ENCODE data around the gene BRPF1.
"Not testable (repeated sequence)": the region's sequence is repeated elsewhere in the genome, so short reads cannot be mapped to it uniquely, and the experiment has no call there.

The BRPF1 gene

DNA sequence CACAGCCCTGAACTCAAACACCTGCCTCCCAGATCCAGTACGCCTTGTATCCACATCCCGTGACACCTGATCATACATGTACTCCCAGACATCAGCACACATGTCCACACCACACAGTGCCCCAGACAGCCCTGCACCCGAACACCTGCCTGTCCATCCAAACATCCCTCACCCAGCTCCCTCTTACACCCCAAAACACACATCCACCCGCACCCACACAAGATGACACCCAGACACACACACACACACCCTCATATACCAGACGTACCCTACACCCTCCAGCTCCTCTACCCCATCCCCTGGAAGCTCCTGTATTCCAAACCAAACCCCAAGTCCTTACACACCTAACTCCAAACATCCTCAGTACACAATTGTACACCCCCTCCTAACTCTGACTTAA is 37.5 kb downstream of the BRPF1 start:
- no peak for DNase-seq (ENCODE audit: low read depth)

DNA sequence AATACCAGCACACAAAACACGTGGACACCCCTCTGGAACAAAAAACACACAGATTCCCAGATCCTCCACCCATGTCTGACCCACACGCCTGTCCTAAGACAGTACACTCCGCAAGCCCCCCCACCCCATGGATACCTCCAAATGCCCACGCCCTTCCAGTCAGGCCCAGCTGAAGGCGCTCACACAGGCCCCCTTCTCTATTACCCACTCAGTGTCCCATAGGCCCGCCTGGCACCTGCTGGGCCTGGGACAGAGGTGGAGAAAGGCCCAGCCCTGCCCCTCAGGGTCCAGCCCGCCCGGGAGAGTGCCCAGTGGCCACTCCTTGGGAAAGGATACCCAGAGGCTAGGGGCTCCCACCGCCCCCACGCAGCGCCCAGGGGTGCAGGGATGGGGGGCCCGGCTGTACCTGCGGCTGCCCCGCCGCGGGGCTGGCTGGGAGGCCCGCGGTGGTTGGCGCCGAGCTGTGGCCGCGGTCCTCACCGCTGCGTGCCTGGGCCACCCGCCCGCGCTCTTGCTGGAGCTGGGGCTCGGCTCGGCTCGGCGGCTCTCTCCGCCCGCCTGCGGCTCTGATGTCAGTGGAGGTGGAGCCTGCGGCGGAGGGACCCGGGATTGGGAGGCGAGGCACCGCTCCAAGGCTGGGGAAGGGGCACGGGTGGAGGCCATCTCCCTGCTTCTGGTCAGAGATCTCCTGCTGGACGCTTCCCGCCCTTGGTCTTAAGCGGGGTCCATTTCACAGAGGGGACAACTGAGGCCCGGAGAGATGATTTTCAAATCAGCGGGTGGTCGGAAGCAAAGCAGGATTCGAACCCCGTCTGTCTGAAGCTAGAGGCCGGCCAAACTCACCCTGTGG is 38.1 kb downstream of the BRPF1 start, which contains the start of gene CAMK1:
Gene CAMK1 (minus strand): TSS at position 522 of the 850 bp plus-strand sequence. CDS start 2,198 bp downstream, outside the sequence.
- DNase-seq (ENCODE audit: low read depth), result no peak

DNA sequence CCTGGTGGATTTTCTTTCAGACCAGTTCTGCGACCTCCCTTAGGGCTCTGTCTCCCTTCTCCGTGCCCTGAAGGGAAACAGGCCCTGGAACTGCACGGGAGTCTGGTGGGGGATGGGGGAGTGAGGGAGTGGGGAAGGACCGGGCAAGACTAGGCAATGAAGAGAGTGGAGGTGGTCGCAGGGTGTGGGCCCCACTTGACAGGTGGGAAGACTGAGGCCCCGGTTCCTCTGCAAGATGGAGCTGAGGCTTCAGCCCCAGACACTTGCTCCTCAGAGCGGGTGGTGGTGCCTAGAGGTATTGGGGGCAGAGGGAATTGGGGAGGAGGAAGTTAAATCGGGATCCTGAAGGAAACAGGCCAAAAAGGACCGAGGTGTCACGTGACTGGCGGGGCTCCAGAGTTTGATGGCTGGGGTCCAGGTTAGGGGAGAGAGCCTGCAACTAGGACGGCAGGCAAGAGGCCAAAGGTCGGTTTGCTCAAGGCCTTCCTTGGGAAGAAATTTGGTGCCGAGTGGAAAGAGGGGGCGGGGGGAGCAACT is 38.8 kb downstream of the BRPF1 start:
- DNase-seq (ENCODE audit: low read depth), result no peak

DNA sequence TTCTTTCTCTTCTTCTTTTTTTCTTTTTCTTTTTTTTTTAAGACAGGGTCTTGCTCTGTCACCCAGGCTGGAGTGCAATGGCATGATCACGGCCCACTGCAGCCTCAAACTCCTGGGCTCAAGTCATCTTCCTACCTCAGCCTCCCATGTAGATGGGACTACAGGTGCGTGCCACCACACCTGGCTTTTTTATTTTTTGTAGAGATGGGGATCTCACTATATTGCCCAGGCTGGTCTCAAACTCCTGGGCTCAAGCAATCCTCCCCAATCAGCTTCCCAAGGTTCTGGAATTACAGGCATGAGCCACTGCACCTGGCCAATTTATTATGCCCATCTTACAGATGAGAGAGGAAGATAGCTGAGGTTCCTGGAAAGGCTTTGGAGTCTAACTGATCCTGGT is 39.5 kb downstream of the BRPF1 start:
- DNase-seq (ENCODE audit: low read depth), result not testable (repeated sequence)

DNA sequence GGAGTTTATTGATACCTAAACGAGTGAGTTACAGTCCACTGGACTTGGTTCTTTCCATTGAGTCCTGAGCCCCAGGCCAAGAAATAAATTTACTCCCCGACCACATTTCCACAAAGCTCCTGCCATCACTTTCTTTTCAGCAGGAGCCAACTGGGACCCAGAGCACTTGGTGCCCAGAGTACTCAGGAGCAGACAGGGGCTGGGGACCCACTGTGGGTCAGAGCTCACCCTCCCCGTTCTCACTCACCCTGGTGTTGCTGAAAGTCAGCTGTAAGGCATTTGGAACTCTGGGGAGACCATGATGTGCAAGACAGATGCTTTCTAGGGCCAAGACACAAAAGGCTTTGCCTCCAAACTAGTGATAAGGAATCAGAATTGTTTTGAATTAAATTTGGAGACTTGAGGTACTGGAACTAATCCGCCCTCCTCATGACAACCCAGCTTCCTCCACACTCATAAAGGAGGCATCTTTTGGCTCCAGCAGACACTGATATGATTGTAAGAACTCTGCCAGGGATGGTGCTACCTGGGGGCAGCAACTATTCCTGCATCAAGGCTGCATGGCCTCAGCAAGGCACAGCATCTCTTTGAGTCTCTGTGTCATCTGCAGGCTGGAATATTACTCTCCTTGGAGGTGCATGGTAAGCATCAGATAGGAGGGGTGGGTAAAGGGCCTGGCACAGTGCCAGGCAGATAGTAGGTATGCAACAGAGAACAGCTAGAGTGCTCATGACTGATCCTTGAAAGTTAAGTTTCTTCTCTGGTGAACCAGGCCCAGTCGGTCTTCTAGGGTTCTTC is 45.6 kb downstream of the BRPF1 start:
- no peak for DNase-seq (ENCODE audit: low read depth)

DNA sequence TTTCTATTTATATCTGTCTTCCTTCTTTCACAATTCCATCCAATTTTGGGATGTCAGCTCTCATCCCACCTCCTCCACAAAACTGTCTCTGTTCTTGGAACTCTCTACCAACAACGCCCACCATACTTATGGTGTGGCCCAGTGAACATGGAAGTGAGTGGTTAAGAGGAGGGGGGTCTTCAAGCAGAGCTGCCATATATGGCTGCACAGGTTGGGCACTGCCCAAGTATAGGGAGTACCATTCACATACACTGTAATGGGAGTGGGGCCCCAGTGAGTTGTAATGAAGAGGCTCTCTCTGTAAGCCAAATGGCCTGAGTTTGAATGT is 46.1 kb downstream of the BRPF1 start:
- DNase-seq (ENCODE audit: low read depth), result no peak

DNA sequence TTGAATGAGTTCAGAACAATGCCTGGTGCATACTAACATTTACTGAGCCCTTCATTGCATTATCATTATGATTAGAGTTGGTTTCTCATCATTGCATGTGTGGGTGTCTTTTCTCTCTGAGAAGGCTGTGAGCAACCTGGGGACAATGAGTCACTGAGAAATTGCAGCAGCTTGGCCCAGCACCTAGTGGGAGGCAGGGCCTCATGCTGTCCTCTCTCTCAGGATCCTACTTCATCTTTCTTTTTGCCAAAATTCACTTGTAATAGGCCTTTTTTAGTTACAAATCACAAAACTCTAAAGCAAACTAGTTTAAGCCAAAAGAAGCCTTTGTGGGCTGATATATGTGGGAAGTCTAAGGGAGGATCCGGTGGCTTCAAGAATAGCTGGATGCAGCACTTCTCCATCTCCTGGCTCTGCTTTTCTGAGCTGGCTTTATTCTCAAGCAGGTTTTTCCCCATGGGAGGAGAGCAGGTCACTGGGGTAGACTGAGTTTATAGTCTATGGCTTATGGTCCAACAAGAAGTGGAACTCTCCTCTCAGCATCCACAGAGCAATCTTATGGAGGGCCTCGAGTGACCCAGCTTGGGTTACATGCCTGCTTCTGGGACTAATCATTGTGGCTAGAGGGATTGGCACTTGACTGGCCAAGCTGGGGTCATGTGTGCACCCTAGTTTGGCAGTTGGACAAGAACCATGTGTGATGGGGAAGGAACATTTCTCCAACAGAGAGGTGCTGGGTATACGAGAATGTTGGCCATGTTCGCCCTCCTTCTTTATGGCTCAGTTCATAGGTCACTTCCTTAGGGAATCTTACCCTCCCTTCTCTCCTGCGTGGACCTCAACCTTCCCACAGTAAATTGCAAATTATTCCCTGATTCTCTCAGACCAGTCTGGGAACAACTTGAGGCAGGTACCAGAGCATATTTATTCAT is 46.9 kb downstream of the BRPF1 start:
- DNase-seq (ENCODE audit: low read depth), result peak; percentile 38

DNA sequence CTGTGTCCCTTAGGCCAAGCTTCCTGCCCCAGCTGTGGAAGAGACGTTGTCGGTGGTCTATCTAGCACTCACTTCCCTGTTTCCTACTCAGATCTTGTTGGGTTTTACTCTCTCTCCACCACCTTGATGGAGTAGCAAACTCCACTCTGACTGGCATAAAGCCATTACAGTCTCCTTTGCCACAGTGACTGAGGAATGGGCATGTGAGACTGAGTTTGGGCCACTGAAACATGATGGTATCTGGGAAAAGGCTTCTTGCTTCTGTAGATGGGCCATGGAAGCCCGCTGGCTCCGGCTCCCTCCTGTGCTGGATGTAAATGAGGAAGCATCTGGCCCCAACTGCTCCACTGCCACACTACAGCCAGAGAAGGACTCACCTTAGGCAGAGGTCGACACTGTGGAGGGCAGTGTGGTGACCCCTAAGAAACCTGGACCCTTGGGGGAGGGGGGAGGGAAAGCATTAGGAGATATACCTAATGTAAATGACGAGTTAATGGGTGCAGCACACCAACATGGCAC is 47.6 kb downstream of the BRPF1 start:
- DNase-seq (ENCODE audit: low read depth), result no peak

DNA sequence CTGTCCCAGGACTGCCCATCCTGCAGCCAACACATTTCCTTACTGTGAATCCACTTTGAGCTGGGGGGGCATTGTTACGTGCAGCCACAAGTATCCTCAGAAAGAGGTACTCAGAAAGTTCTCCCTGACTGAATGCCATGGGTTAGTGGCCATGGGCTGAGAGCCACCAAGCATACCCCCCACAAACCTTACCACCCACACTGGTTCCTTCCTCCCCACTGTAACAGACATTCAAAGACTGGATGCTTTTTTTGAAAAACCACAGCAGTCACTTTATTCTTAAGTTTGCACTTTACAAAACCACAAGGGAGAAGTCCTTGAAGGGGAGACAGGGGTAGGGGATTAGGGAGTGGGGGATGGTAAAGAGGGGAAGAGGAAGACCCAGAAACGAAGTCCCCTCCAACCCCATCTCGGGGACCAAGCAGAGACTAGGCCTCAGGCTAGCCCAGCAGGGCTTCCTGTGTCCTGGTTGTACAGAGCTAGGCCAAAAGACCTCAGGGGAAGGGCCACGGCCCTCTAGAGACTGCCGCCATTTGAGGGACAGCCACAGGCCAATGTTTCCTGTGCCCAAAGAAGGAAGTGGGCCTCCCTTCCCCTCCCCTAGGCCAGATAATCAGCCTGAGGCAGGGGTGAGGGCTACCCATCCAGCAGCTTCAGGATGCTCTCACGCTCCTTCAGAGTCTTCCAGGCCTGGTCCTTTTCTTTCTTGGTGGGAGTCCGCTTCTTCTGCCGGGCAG is 48.4 kb downstream of the BRPF1 start:
- peak; percentile 14 for DNase-seq (ENCODE audit: low read depth)

DNA sequence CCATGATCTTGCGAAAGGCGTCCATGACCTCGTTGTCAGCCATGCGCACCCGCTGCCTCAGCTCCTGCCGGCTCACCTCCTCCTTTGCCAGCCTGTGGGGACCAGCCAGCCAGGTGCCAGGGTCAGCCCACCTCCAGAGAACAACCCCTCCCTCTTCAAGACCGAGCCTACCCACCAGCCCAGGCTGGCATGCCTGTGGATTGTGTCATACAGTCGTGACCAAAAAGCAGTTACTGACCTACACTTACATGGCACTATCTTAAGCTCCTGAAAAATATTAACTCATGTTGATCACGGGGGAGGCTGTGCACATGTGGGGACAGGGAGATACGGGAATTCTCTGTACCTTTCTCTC is 48.9 kb downstream of the BRPF1 start:
- no peak for DNase-seq (ENCODE audit: low read depth)

DNA sequence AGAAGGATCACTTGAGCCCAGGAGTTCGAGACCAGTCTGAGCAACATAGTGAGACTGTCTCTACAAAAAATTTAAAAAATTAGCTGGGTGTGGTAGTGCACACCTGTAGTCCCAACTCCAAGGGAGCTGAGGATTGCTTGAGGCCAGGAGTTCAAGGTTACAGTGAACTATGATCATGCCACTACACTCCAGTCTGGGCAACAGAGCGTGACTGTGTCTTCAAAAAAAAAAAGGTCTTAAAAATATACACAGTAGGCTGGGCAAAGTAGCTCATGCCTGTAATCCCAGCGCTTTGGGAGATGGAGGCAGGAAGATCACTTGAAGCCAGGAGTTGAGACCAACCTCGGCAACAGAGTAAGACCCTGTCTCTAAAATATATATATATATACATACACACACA is 49.4 kb downstream of the BRPF1 start:
- no peak for DNase-seq (ENCODE audit: low read depth)

DNA sequence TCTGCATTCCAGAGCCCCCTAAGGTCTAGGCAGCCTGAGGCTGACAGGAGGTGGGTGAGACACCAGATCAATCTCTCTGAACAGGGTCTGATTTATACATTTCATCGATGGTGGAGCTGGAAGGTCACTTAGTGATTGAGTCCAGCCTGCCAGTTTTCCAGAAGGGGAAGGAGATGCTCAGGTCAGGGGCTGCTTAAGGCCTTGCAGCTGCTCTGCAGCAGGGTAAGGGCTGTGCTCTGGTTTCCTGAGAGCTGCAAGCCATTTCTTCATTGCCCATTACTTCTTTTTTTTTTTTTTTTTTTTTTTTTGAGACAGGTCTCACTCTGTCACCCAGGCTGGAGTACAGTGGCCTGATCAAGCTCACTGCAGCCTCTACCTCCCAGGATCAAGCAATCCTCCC is 50.0 kb downstream of the BRPF1 start:
- DNase-seq (ENCODE audit: low read depth), result no peak

DNA sequence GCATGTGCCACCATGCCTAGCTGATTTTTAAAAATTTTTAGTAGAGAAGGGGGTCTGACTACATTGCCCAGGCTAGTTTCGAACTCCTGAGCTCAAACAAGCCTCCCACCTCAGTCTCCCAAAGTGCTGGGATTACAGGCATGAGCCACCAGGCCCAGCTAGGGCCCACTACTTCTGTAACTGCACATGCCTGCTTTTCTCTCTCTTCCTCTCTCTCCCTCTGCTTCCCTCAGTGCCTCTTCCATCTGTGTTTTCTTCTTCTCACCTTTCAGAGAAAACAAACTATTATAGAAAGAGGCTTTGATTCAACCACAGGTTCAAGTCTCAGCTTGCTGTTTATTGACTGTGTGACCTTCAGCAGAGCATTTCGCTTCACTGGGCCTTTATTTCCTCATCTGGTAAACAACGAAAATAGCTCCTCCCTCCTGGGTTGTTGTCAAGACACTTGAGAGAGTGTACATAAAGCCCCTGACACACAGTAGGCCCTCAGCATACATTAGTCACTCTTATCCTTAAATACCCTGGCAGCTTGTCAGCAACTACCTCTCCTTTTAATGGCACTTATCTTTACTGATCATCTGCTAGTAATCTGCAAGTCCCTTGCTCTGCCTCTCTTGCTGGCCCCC is 50.6 kb downstream of the BRPF1 start:
- DNase-seq (ENCODE audit: low read depth), result no peak

DNA sequence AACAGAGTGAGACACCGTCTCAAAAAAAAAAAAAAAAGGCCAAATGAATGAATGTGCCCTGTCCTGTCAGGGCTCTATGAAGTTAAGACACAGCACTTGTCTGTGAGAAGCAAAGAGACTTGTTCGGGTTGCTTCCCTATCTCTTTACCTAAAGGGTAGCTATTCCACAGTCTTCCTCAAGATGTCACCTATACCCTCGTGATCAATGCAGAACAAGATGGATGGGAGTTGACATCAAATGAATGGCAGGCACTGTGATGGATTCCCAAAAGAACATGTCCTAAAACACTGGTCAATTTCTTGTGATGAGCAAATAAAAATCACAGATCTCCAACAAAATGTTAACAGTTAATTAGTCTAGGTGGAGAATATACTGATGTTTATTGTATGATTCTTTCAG is 51.2 kb downstream of the BRPF1 start:
- DNase-seq (ENCODE audit: low read depth), result no peak

DNA sequence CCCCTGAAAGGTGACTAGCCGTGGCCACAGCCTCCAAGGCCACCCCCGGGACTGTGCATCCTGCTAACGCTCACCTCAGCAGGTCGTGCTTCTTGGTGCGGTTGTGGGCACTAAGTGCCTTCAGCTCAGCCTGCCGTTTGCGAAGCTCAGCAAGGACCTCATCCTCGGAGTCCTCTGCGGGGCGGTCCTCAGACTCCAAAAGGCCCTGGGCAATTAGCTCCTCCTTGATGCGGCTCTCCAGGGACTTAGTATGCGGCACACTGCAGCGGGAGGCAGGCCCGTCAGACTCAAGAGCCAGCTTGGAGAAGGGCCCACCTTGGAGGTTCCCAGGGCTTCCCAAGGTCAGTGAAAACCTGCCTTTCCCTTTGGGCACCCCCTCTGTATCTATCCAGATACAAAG is 52.4 kb downstream of the BRPF1 start:
- DNase-seq (ENCODE audit: low read depth), result no peak

DNA sequence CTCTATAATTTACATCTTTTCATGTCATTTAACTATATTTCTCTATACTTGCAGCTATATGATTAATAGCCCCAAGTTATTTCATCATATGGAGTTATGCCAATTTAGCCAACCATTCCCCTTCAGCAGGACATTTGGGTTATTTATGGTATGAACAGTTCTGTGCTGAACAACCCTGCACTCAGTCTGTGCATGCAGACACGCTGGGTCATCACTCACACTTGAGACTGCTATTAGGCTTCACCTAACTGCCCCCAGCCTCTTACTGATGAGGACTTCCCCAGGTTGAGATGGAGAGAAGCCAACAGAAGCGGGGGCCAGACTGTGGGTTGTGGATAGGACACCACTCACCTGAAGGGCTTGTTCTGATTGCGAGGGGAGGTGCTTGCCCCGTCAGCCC is 53.4 kb downstream of the BRPF1 start:
- no peak for DNase-seq (ENCODE audit: low read depth)

DNA sequence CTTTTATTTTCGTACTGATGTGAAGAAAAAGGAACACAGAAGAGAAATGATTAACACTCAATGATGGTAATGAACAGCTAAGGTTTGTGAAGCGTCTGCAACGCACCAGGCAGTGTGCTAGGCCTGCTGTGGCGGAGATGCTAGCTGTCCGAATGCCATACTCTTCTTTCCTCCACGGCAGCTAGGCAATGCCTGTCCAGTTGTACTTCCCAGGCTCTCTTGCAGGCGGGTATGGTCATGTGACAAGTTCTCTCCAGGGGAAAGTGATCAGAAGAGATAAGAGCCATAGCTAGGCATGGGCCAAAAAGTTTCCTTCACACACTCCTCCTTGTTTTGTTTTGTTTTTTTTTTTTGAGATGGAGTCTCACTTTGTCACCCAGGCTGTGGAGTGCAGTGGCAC is 54.1 kb downstream of the BRPF1 start:
- no peak for DNase-seq (ENCODE audit: low read depth)

DNA sequence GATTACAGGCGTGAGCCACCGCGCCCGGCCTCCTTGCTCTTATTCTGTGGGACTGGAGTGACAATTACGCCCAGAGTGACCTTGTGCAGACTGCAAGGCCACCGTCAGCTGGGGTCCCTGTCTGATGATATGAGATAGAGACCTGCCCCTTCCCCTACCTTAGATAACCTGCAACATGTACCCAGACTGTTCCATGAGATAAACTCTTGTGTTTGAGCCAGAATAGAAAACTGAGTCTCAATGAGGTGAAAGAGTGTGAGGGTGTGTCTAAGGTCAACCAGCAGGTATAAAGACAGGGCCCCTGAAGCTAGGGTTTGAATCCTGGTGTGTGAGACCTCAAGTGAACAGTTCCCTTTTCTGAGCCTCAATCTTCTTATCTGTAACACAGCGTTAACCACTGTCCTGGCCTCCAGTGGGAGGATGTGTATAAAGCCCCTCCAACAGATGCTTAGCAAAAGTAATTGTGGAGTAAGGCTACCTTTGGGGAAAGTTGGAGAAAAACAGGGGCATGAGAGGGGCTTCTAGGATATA is 54.7 kb downstream of the BRPF1 start:
- no peak for DNase-seq (ENCODE audit: low read depth)

DNA sequence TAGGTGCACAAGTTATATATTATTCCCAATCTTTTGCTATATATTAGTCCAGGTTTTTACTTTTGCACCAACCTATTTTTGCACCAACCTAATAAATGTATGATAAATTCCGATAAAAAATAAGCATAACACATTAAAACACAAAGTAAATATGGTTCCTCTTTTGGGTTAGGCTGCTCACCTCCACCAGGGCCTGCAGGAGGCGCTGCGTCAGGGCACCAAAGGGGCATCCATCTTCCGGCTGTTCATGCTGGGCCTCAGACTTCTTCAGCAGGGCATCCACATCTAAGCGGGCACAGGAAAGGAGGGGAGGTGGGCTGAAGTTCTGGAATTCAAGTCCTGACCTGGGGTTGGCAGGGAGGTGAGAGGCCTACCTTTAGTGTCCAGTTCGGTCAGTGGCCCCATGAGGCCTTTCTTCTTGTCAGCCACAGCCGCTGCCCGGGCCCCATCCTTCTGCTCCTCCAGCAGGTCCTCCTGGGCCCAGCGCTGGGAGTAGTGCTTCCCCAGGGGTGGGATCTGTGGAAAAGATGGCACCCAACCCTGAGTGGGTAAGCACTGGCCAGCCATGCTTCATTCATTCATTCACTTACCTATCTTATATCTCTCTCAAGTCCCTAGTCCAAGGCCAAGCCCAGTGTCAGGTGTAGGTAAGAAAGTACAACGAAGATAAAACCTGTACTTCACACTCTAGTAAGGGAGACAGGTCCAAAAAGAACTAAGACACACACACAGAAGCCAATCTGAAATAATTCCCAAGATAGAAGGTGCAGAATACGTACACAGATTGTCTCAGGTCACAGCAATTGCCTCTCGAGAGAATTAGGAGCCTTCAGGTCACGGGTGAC is 55.5 kb downstream of the BRPF1 start:
- no peak for DNase-seq (ENCODE audit: low read depth)

DNA sequence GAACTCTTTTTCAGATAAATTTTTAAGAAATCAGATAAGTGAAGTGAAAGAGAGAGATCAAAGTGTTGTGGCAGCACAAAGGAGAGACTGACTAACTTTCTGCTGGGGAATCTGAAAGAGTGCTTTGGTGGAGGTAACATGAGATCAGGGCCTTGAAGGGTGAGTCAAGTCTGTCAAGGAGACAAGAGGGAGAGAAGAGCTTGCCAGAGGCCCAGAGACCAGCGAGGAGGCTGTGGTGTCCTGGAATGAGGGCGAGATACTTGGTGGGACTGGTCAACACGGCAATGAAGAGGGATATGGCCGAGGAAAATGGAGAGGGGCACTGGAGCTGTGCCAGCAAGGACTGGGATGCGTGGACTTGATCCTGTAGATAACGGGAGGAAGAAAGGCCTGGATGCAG is 56.2 kb downstream of the BRPF1 start:
- no peak for DNase-seq (ENCODE audit: low read depth)

All from activated gamma-delta T cell treated with anti-CD3 and anti-CD28 coated beads, Interleukin-2, amount 50 U/mL, for 16 hours (primary cell).